GM12801 (cell line): ENCODE measurements around the gene HBS1L.

Source experiments
- TF ChIP-seq, protein P1 (sequence below): IDR thresholded peaks from one replicate; pipeline ENCODE4 v1.5.1; 2011; ENCODE audit warnings: control low read depth; ENCODE audit not compliant: insufficient read length; ENCODE audit errors: extremely low read depth

HBS1L gene

DNA sequence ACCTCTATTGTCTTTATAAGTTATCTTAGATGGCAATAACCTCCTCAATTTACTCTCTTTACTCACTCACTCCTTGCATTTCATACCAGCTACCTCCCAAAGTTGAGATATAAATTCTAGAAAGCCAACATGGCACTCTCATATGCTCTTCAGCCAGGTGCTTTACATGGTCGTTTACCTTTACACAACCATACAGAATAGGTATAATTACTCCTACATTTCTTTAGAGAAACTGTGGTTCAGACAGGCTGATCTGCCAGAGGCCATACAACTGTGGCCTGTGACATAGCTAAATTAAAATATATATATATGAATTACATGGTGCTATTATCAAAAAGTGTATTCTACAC is 45.7 kb downstream of the HBS1L start:
- TF ChIP-seq, protein P1, sequence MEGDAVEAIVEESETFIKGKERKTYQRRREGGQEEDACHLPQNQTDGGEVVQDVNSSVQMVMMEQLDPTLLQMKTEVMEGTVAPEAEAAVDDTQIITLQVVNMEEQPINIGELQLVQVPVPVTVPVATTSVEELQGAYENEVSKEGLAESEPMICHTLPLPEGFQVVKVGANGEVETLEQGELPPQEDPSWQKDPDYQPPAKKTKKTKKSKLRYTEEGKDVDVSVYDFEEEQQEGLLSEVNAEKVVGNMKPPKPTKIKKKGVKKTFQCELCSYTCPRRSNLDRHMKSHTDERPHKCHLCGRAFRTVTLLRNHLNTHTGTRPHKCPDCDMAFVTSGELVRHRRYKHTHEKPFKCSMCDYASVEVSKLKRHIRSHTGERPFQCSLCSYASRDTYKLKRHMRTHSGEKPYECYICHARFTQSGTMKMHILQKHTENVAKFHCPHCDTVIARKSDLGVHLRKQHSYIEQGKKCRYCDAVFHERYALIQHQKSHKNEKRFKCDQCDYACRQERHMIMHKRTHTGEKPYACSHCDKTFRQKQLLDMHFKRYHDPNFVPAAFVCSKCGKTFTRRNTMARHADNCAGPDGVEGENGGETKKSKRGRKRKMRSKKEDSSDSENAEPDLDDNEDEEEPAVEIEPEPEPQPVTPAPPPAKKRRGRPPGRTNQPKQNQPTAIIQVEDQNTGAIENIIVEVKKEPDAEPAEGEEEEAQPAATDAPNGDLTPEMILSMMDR: no peak

DNA sequence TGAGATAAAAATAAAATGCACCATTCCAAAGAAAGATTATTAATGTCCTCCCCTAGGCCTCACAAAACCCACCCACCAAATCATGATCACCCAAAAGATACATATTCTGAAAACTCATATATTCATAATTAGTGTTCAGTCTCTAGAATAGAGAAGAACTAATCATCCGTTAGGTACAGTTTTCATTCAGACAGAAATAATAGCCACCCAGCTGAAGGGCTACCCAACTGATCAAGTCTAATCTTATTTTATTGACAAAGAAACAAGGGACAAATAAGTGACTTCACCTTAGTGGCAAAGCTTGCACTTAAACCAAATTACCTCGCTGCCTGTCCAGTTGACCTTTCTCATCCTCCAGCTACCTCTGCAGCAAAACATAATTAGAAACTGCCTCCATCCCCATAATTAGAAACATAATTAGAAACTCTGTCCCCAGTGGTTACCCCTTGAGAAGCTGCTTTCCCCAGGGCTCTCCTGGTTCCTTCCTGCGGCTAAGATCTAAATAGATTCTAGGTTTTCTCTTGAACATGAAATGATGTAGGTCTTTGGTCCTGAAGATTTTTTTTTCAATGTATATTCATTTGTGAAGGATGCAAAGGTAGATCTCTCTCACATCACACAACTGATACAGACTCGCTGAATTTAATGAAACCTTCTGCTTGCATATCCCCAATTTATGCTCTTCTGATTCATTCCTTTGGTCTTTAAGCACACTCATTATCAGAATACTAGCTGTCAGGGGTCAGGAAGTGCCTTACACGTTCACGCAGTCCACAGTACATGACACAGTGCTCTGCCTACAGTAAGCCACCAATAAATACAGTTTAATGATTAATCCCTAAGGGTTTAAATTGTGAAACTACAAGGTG is 46.3 kb downstream of the HBS1L start:
- TF ChIP-seq, protein P1: no peak

DNA sequence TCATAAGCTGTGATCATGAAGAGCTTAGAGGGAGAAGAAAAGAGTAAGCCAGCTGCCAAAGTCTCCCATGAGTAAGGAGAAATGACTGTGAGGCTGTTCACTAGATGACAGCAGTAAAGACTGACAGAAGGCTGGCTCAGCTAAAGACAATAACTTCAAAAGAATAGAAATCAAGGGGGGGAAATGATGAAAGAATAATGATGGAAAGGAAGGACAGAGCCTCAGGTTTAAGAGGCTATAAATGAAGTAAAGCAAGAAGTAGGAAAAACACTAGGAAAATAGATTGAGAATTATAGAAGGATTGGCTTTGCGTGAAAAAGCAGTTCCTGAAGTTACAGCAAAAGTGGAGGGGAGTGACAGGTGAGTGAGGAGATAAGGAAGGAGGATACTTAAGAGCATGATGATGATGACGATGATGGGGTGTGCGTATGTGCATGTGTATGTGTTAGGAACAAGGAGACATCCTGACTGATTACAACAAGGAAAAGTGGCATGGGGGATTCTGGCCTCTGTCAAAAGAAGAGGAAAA is 48.2 kb downstream of the HBS1L start:
- TF ChIP-seq, protein P1: no peak

DNA sequence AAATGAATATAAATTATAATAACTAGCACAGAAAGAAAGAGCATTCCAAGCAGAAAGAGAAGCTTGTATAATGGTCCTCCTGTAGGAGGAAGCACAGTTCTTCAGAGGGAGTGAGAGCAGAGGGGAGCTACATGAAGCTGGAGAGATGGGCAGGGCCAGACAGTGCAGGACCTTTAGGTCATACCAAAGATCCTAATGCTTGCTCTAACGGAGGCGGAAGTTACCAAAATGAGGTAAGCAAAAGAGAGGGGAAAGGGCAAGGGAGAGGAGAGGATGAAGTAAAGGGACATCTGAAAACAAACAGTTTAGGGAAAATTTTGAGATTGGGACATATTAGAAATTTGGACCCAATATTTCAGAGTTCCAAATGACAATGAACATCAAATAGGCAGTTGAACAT is 50.2 kb downstream of the HBS1L start:
- TF ChIP-seq, protein P1: no peak

DNA sequence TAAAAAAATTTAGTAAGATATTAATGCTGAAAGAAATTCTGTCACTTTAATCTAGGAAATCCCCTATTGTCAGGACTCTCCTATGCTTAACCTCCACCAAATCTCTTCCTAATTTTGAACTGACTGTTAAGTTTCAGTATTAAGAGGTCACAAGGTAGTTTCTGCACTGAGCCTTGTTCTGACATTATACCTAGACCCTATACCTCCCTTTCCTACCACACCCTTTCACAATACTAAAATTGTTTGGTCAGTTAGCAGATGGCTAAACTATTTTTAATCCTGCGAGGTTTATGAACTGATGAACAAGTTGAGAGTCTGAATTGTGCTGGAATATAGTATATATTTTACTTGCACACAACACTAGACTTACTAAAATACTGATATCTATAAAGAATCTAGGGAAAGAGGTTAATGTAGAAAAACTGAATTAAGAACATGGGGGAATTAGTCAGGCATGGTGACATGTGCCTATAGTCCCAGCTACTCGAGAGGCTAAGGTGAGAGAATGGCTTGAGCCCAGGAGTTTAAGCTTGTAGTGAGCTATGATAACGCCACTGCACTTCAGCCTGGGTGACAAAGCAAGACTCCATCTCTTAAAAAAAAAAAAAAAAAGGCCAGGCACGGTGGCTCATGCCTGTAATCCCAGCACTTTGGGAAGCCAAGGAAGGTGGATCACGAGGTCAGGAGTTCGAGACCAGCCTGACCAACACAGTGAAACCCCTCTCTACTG is 51.5 kb downstream of the HBS1L start:
- TF ChIP-seq, protein P1: no peak

DNA sequence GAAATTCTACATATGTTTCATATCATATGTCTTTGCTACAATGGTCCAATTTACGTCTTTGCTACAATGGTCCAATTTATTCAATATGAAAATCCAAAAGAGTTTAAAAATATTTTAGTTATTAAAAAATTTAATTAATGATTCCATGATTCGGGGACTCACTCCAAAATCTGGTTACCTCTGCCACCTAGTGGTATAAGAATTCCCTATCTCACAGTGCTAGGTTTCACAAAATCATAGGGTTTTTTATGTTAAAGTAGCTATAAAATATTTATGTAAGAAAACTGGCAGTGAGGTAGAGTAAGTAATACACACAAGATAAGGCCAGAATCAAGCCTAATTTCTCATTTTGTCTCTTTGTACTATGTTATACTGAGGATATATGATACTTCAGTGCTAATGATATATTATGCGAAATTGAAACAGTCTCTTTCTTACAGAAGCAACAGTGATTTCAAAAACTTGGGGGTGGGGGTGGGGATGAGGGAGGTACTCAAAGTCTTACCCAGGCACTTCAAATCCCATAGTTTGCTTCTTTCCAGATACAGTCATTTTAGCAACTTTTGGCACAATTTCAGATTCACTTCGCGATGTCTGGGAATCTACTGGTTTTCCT is 52.3 kb downstream of the HBS1L start:
- TF ChIP-seq, protein P1: no peak

DNA sequence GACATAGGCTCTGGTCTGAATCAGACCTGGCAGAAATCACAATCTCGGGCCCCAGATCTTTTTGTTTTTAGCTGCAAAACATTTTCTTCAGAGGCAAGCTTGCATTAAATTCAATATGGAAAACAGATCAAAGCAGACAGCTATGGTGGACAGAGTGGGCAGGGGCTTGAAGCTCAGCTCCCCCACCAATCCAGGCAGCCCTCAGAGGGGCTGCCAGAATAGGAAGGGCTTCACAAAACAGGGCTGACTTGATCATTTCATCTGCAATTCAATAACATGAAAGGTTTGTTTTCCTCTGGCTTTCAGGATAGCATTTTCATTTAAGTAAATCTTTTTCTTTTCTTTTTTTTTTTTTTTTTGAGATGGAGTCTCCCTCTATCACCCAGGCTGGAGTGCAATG is 55.5 kb downstream of the HBS1L start:
- TF ChIP-seq, protein P1: no peak
